ENCODE results near the gene STRAP. TPM values are rescaled to one million over a fixed set of nuclear protein-coding genes. Genes with fewer than 3 reads are reported as not detected.

Gene STRAP
- total RNA-seq, 1 experiment from 2014 or later, result 210 TPM

- H2BK120ac ChIP-seq (ENCODE audit: low read depth, low read length, poor library complexity, severe bottlenecking), result no peak overlapping the region
- no peak overlapping the region for H2BK5ac ChIP-seq (ENCODE audit: insufficient read length, low read length)
- H4K5ac ChIP-seq (ENCODE audit: insufficient read length, low read depth, low read length), result no peak overlapping the region
- no peaks in the 10 kb centered on the region for H3K9me3 Mint-ChIP-seq
- H3K4me2 ChIP-seq (ENCODE audit: insufficient read depth, insufficient read length, low read length), result no peak overlapping the region
- no peak overlapping the region for H3K27ac ChIP-seq (ENCODE audit: insufficient read length, low read depth, low read length)
- no peak overlapping the region for H3K4ac ChIP-seq (ENCODE audit: low read depth, low read length)
- no peak overlapping the region for H2AFZ ChIP-seq (ENCODE audit: low read length)
- H3K27ac Mint-ChIP-seq, result no peak overlapping the region
- WGBS (ENCODE audit: extremely low coverage, insufficient read length, low lambda C conversion rate), result no CpG with 5 or more reads among the region's 5 CpGs
- no peak overlapping the region for H2AK5ac ChIP-seq (ENCODE audit: insufficient read length, low read length)
- no peak overlapping the region for H3T11ph ChIP-seq (ENCODE audit: low read length)
- H4K91ac ChIP-seq (ENCODE audit: insufficient read length, low read depth, low read length), result no peak overlapping the region
- no peaks in the 10 kb centered on the region for H3K79me1 ChIP-seq (ENCODE audit: insufficient read depth, low read depth, low read length, poor library complexity, severe bottlenecking)
- H3K36me3 Mint-ChIP-seq (ENCODE audit: insufficient read depth in 1 of 3, low read depth in 3 of 3), result no peaks in the 10 kb centered on the region
- no peaks in the 10 kb centered on the region for H3K23me2 ChIP-seq (ENCODE audit: insufficient read length, low read depth, low read length, poor library complexity, severe bottlenecking)
- no peaks in the 10 kb centered on the region for H4K20me1 ChIP-seq (ENCODE audit: control insufficient read depth, insufficient read depth, insufficient read length)
- H3K56ac ChIP-seq (ENCODE audit: insufficient read length, low read depth, low read length), result no peak overlapping the region
- no peak overlapping the region for H3K23ac ChIP-seq (ENCODE audit: insufficient read length, low read depth, low read length)
- no peak overlapping the region for H2BK20ac ChIP-seq (ENCODE audit: low read depth, low read length, poor library complexity, severe bottlenecking)
- no peak overlapping the region for H3K14ac ChIP-seq (ENCODE audit: insufficient read depth, low read length)
- no peaks in the 10 kb centered on the region for H3K27me3 ChIP-seq (ENCODE audit: insufficient read depth, low read length)
- H4K8ac ChIP-seq (replicated peaks; ENCODE audit: insufficient read length, low read depth, low read length), result no peak overlapping the region
- no peaks in the 10 kb centered on the region for H3K27me3 Mint-ChIP-seq (ENCODE audit: low read depth)
- no peak overlapping the region for H3K4me3 Mint-ChIP-seq
- H2BK12ac ChIP-seq (ENCODE audit: insufficient read length, low read depth, low read length), result no peak overlapping the region
- H3K18ac ChIP-seq (ENCODE audit: insufficient read length, low read depth, low read length), result no peak overlapping the region
- no peak overlapping the region for H3K9ac ChIP-seq (ENCODE audit: extremely low read depth, insufficient read length, low read length)
- no peak for TF ChIP-seq CTCF (conservative IDR thresholded peaks at IDR 0.05)
- no peak overlapping the region for H2BK15ac ChIP-seq (ENCODE audit: low read depth, low read length)
- no peaks in the 10 kb centered on the region for H3K4me1 Mint-ChIP-seq
- no peaks in the 10 kb centered on the region for H3K79me2 ChIP-seq (ENCODE audit: insufficient read depth, low read length)
- H3K4me1 ChIP-seq (ENCODE audit: insufficient read depth, low read length), result no peaks in the 10 kb centered on the region
- H3K9me3 ChIP-seq (ENCODE audit: control insufficient read depth, low read depth, low read length), result no peaks in the 10 kb centered on the region
- DNase-seq, result no peak
Observed at GRCh38 chr12:15837141-15837790, 44.9 kb upstream of the STRAP start.
